IMR-90 (cell line): ENCODE data around the gene CDC42SE1. TPM values are rescaled to one million over a fixed set of nuclear protein-coding genes. Genes with fewer than 3 reads are reported as not detected.

Source experiments
- ATAC-seq: fragments of 200-7000 bp; cut with Tn5 transposase; 2 replicates; pipeline ENCODE4 v1.9.1; 2020; ENCODE audit warnings: low read depth, mild to moderate bottlenecking, moderate library complexity
- BruUV-seq: library from RNA; stranded (reverse); fragments of 400-500 nt; replicated peaks from 2 replicates; lab custom pipeline; 2021; lab: Mats Ljungman, UMichigan
- CTCF ChIA-PET: fragments of 300-600 bp; formaldehyde crosslinking; extraction: SDS; loops from one replicate; lab custom pipeline; 2021; ENCODE audit warnings: antibody characterized with exemption; lab: Yijun Ruan, JAX
- POLR2A ChIA-PET: fragments of 300-600 bp; sonication (Branson Sonifier 250); formaldehyde crosslinking; loops from one replicate; lab custom pipeline; 2022; ENCODE audit warnings: antibody characterized with exemption; ENCODE audit not compliant: unreplicated experiment; lab: Charles Lee
- DNase-seq: peaks from one replicate; pipeline ENCODE4 v3.0.0; 2013
- H2AFZ ChIP-seq: replicated peaks from 2 replicates; pipeline ENCODE3; 2013; ENCODE audit warnings: low read length, mild to moderate bottlenecking; ENCODE audit not compliant: poor library complexity
- H2AK5ac ChIP-seq: 2 replicates; pipeline ENCODE4 v1.6.1; 2013; ENCODE audit warnings: low read depth, low read length, inconsistent platforms
- H2AK9ac ChIP-seq: replicated peaks from 2 replicates; pipeline ENCODE3; 2013; ENCODE audit warnings: mild to moderate bottlenecking, low read depth, low read length, moderate library complexity; ENCODE audit not compliant: poor library complexity
- H2BK120ac ChIP-seq: 2 replicates; pipeline ENCODE4 v1.6.1; 2013; ENCODE audit warnings: low read depth, low read length, inconsistent platforms
- H2BK15ac ChIP-seq: 3 replicates; pipeline ENCODE4 v1.6.1; 2013; ENCODE audit warnings: low read depth, low read length, inconsistent platforms
- H2BK20ac ChIP-seq: 2 replicates; pipeline ENCODE4 v1.6.1; 2013; ENCODE audit warnings: low read depth, mild to moderate bottlenecking, inconsistent platforms, low read length, moderate library complexity
- H2BK5ac ChIP-seq: 2 replicates; pipeline ENCODE4 v1.6.1; 2013; ENCODE audit warnings: mild to moderate bottlenecking, low read depth, low read length, inconsistent platforms; ENCODE audit not compliant: poor library complexity, severe bottlenecking
- H3K14ac ChIP-seq: replicated peaks from 2 replicates; pipeline ENCODE4 v1.6.1; 2013; ENCODE audit warnings: low read depth, low read length, inconsistent platforms
- H3K18ac ChIP-seq: 2 replicates; pipeline ENCODE4 v1.6.1; 2013; ENCODE audit warnings: low read depth, low read length, control low read depth
- H3K23ac ChIP-seq: 2 replicates; pipeline ENCODE4 v1.6.1; 2013; ENCODE audit warnings: low read depth, low read length, inconsistent platforms
- H3K27ac ChIP-seq: 2 replicates; pipeline ENCODE4 v1.5.1; 2013; ENCODE audit warnings: mild to moderate bottlenecking, control low read depth, low read length; ENCODE audit not compliant: insufficient read depth
- H3K27me3 ChIP-seq: 2 replicates; pipeline ENCODE4 v1.6.1; 2013; ENCODE audit warnings: low read length; ENCODE audit not compliant: control insufficient read depth, insufficient read depth
- H3K36me3 ChIP-seq: 2 replicates; pipeline ENCODE4 v1.6.1; 2013; ENCODE audit warnings: low read length, mixed read lengths; ENCODE audit not compliant: control insufficient read depth, insufficient read depth
- H3K4ac ChIP-seq: 2 replicates; pipeline ENCODE4 v1.6.1; 2013; ENCODE audit warnings: low read depth, low read length, inconsistent platforms
- H3K4me1 ChIP-seq: 2 replicates; pipeline ENCODE4 v1.6.1; 2013; ENCODE audit warnings: low read length, mixed read lengths; ENCODE audit not compliant: control insufficient read depth, insufficient read depth
- H3K4me2 ChIP-seq: 2 replicates; pipeline ENCODE4 v1.6.1; 2013; ENCODE audit warnings: low read depth, mild to moderate bottlenecking, control low read depth, low read length, moderate library complexity
- H3K4me3 ChIP-seq: 2 replicates; pipeline ENCODE4 v1.5.1; 2013; ENCODE audit warnings: low read depth, mild to moderate bottlenecking, control low read depth, low read length, moderate library complexity; ENCODE audit not compliant: insufficient read depth
- H3K56ac ChIP-seq: 2 replicates; pipeline ENCODE4 v1.6.1; 2013; ENCODE audit warnings: low read length, inconsistent platforms; ENCODE audit not compliant: insufficient read depth; ENCODE audit errors: extremely low read depth
- H3K79me1 ChIP-seq, 2 experiments: 2 replicates each; pipeline ENCODE4 v1.6.1; 2013; ENCODE audit warnings: low read length in 2 of 2, inconsistent platforms in 1 of 2, low read depth in 1 of 2
- H3K9ac ChIP-seq: 2 replicates; pipeline ENCODE4 v1.6.1; 2013; ENCODE audit warnings: low read depth, low read length, control low read depth
- H3K9me1 ChIP-seq: 2 replicates; pipeline ENCODE4 v1.6.1; 2013; ENCODE audit warnings: low read length, inconsistent platforms; ENCODE audit not compliant: insufficient read depth
- H3K9me3 ChIP-seq: 2 replicates; pipeline ENCODE4 v1.6.1; 2013; ENCODE audit warnings: low read length; ENCODE audit not compliant: control insufficient read depth, insufficient read depth
- H4K20me1 ChIP-seq: 2 replicates; pipeline ENCODE4 v1.6.1; 2013; ENCODE audit warnings: low read length, inconsistent platforms; ENCODE audit not compliant: insufficient read depth
- H4K5ac ChIP-seq: 2 replicates; pipeline ENCODE4 v1.6.1; 2013; ENCODE audit warnings: mild to moderate bottlenecking, low read depth, low read length, control low read depth
- H4K8ac ChIP-seq, 2 experiments: 2 replicates each; pipeline ENCODE4 v1.6.1; 2013; ENCODE audit warnings: low read depth in 2 of 2, low read length in 2 of 2, control low read depth in 1 of 2, inconsistent platforms in 1 of 2
- H4K91ac ChIP-seq: 2 replicates; pipeline ENCODE4 v1.6.1; 2013; ENCODE audit warnings: low read depth, low read length, inconsistent platforms; ENCODE audit not compliant: insufficient read depth
- BHLHE40 ChIP-seq: fragments of 150-350 bp; IDR thresholded peaks from 2 replicates; pipeline ENCODE4 v1.6.1; 2016; ENCODE audit warnings: mild to moderate bottlenecking, low read depth, low read length
- CHD1 ChIP-seq: IDR thresholded peaks from 2 replicates; pipeline ENCODE4 v1.6.1; 2012; ENCODE audit warnings: low read depth, low read length, improper control_type of control experiment
- FOS ChIP-seq: fragments of 150-350 bp; IDR thresholded peaks from 2 replicates; pipeline ENCODE4 v1.6.1; 2016; ENCODE audit warnings: low read depth, low read length
- MAFK ChIP-seq: IDR thresholded peaks from 2 replicates; pipeline ENCODE4 v1.6.1; 2012; ENCODE audit warnings: low read depth, low read length, improper control_type of control experiment
- MAZ ChIP-seq: IDR thresholded peaks from 2 replicates; pipeline ENCODE4 v1.6.1; 2012; ENCODE audit warnings: low read depth, mild to moderate bottlenecking, low read length, improper control_type of control experiment, moderate library complexity, borderline replicate concordance
- MXI1 ChIP-seq: IDR thresholded peaks from 2 replicates; pipeline ENCODE4 v1.6.1; 2012; ENCODE audit warnings: low read depth, mild to moderate bottlenecking, low read length, moderate library complexity, borderline replicate concordance
- RAD21 ChIP-seq: IDR thresholded peaks from 2 replicates; pipeline ENCODE4 v1.6.1; 2012; ENCODE audit warnings: low read length, improper control_type of control experiment
- SMC3 ChIP-seq: fragments of 150-350 bp; IDR thresholded peaks from 2 replicates; pipeline ENCODE4 v1.6.1; 2016; ENCODE audit warnings: low read depth, mild to moderate bottlenecking, antibody characterized with exemption, low read length, moderate library complexity
- WGBS, 2 experiments: methylation state at CpG; one replicate each; pipeline versions ENCODE4 v1.1.5 to v1.1.7; 2013; ENCODE audit warnings: missing lambda C conversion rate in 2 of 2; ENCODE audit not compliant: insufficient read length in 1 of 2; ENCODE audit errors: extremely low coverage in 2 of 2; 5-methylcytosine and 5-hydroxymethylcytosine counted together
- dilution Hi-C: fragments of 300-500 bp; cut with HindIII; formaldehyde crosslinking; loops from one replicate; pipeline ENCODE4 v1.14.3; 2018; ENCODE audit warnings: low sequenced_read_pairs; ENCODE audit not compliant: unreplicated experiment
- in situ Hi-C: fragments of 300-500 bp; cut with MboI; formaldehyde crosslinking; loops from 3 replicates; pipeline ENCODE4 v1.14.3; 2019; ENCODE audit warnings: low sequenced_read_pairs, inconsistent platforms, mixed read lengths
- intact Hi-C: fragments of 100-400 bp; cut with micrococcal nuclease; formaldehyde crosslinking; loops from 2 replicates; pipeline ENCODE4 v1.10.0; 2022
- microRNA-seq, 2 experiments: library from miRNA; stranded (forward) in 1 of 2; unstranded in 1 of 2; fragments of 10-50 nt in 1 of 2; fragments of <30 nt in 1 of 2; gene quantifications in 1 of 2; microRNA quantifications in 1 of 2; one replicate each; pipeline versions ENCODE3 to v1.1.0; 2013 to 2020; ENCODE audit not compliant: insufficient read depth in 1 of 2, insufficient read length in 1 of 2, unreplicated experiment in 1 of 2
- polyA plus RNA-seq, 3 experiments: library from polyadenylated mRNA; depleted of rRNA; stranded (reverse); fragments of >200 nt; gene quantifications; 2 replicates each; pipeline ENCODE4 v1.2.3, GENCODE V29; 2012; ENCODE audit warnings: low replicate concordance in 1 of 3
- small RNA-seq, 5 experiments: library from RNA; depleted of rRNA; stranded (forward); fragments of <200 nt; gene quantifications; one replicate each; pipeline ENCODE3, GENCODE V24; 2012
- total RNA-seq: library from RNA; depleted of rRNA; stranded (reverse); fragments of >200 nt; gene quantifications from 2 replicates; pipeline ENCODE4 v1.2.3, GENCODE V29; 2012; rRNA removed

CDC42SE1 gene
- total and polyA plus RNA-seq, 2 of the 4 experiments (the other 2 are of a cell fraction), result 47.0 to 58.5 TPM

DNA sequence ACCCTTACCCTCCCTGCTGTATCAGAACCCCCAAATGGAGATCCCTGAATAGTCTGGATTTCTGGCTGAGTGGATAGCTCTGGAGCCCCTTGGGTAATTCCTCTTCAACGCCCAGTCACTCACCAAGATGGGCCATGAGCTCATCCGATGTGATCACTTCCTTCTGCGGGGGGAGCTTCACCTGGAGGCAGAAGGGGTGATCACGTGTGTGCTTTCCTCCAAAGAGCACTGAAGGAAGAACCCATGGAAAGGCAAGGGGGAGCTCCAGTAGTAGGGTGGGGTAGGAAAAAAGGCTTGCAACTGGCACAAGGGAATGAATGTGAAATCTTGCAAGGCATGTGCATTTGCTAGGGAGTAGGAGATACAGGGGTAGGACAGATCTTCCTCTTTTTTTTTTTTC is 57.8 kb downstream of the CDC42SE1 start:
- POLR2A ChIA-PET, result no interaction called here
- Histone ChIP-seq H2AK9ac (no peak overlapping the region), H2BK120ac (no peak overlapping the region), H3K36me3 (peaks cover 32% of the 10 kb centered on the region), H3K56ac (no peak overlapping the region), H3K9me3 (no peaks in the 10 kb centered on the region), H4K91ac (no peak overlapping the region), H2AFZ (no peak overlapping the region), H4K8ac (no peak overlapping the region), H2AK5ac (no peak overlapping the region), H3K18ac (no peak overlapping the region), H2BK15ac (no peak overlapping the region), H4K20me1 (no peaks in the 10 kb centered on the region), H3K9ac (no peak overlapping the region), H3K27me3 (no peaks in the 10 kb centered on the region), H3K79me1 (peaks cover 7 to 12% of the 10 kb centered on the region in 2 experiments), H3K14ac (no peak overlapping the region), H2BK20ac (no peak overlapping the region), H3K27ac (no peak overlapping the region), H4K5ac (no peak overlapping the region), H3K9me1 (peaks cover 13% of the 10 kb centered on the region), H3K4me1 (peaks cover 9% of the 10 kb centered on the region), H3K23ac (no peak overlapping the region), H3K4ac (no peak overlapping the region), H3K4me2 (no peak overlapping the region), H2BK5ac (no peak overlapping the region), H3K4me3 (no peak overlapping the region)
- CTCF ChIA-PET, result no interaction called here
- dilution Hi-C loops (no loop called here), intact Hi-C loops (loop anchor here (10.0 kb wide), 1 partner anchor 437 kb away; no protein-coding TSS in a partner anchor), in situ Hi-C loops (no loop called here)
- 100% methylated on average over 1 of the region's 4 CpGs; no CpG with 5 or more reads in 1 of the 2 experiments for WGBS, 2 experiments
- ATAC-seq (no peak), DNase-seq (no peak)
- no peak for TF ChIP-seq CHD1
- no peak for TF ChIP-seq RAD21
- TF ChIP-seq FOS, result no peak
- no peak for TF ChIP-seq MAFK
- TF ChIP-seq MXI1, result no peak
- no peak for TF ChIP-seq BHLHE40
- TF ChIP-seq SMC3, result no peak
- no peak for TF ChIP-seq MAZ
- BruUV-seq, result no TSS peak

Small RNAs within 50 kb of the gene (microRNA-seq; reads per million reads assigned to microRNA genes)
- not detected for gene RNU6-884P (ENCODE audit: insufficient read depth, insufficient read length)

Small RNAs within 50 kb of the gene (small RNA-seq; reads per million reads assigned to genes)
- gene RNU6-884P, result 0.08 to 9.6 (median 2.3) reads per million in 5 experiments

Other genes with a start within 250 kb of the CDC42SE1 start
- gene ARNT, start 183.0 kb downstream of the CDC42SE1 start, total RNA-seq, result 26.3 and 28.1 TPM in 2 replicates
- gene ARNT, start 183.0 kb downstream of the CDC42SE1 start, polyA plus RNA-seq (2012; rRNA removed), result 15.7 and 19.7 TPM in 2 replicates
- gene CTXND2, start 172.5 kb downstream of the CDC42SE1 start, total RNA-seq, result not detected in 2 replicates
- gene CTXND2, start 172.5 kb downstream of the CDC42SE1 start, polyA plus RNA-seq (2012; rRNA removed), result not detected in 2 replicates
- gene SETDB1, start 133.3 kb downstream of the CDC42SE1 start, total RNA-seq, result 22.9 and 24.7 TPM in 2 replicates
- gene SETDB1, start 133.3 kb downstream of the CDC42SE1 start, polyA plus RNA-seq (2012; rRNA removed), result 16.6 and 18.7 TPM in 2 replicates
- gene CERS2, start 84.8 kb downstream of the CDC42SE1 start, total RNA-seq, result 99.2 and 118 TPM in 2 replicates
- gene CERS2, start 84.8 kb downstream of the CDC42SE1 start, polyA plus RNA-seq (2012; rRNA removed), result 126 and 127 TPM in 2 replicates
- under 0.01 and 0.36 TPM in 2 replicates for gene ANXA9, start 77.3 kb downstream of the CDC42SE1 start, total RNA-seq
- gene ANXA9, start 77.3 kb downstream of the CDC42SE1 start, polyA plus RNA-seq (2012; rRNA removed), result 0.16 and 0.21 TPM in 2 replicates
- gene MINDY1, start 52.7 kb downstream of the CDC42SE1 start, total RNA-seq, result 5.8 and 6.6 TPM in 2 replicates
- 6.6 and 7.3 TPM in 2 replicates for gene MINDY1, start 52.7 kb downstream of the CDC42SE1 start, polyA plus RNA-seq (2012; rRNA removed)
- gene PRUNE1, start 51.2 kb downstream of the CDC42SE1 start, total RNA-seq, result 7.9 and 8.6 TPM in 2 replicates
- gene PRUNE1, start 51.2 kb downstream of the CDC42SE1 start, polyA plus RNA-seq (2012; rRNA removed), result 9.4 and 9.6 TPM in 2 replicates
- gene BNIPL, start 23.0 kb downstream of the CDC42SE1 start, total RNA-seq, result under 0.01 TPM in 1 of 2 replicates, not detected in the other
- 0.10 and 0.38 TPM in 2 replicates for gene BNIPL, start 23.0 kb downstream of the CDC42SE1 start, polyA plus RNA-seq (2012; rRNA removed)
- gene C1orf56, start 11.9 kb downstream of the CDC42SE1 start, total RNA-seq, result 0.54 and 0.83 TPM in 2 replicates
- 1.2 and 1.5 TPM in 2 replicates for gene C1orf56, start 11.9 kb downstream of the CDC42SE1 start, polyA plus RNA-seq (2012; rRNA removed)
- 3.6 and 5.3 TPM in 2 replicates for gene MLLT11, start 775 bp upstream of the CDC42SE1 start, total RNA-seq
- 16.6 and 17.5 TPM in 2 replicates for gene MLLT11, start 775 bp upstream of the CDC42SE1 start, polyA plus RNA-seq (2012; rRNA removed)
- gene GABPB2, start 11.1 kb upstream of the CDC42SE1 start, total RNA-seq, result 11.9 and 12.9 TPM in 2 replicates
- 6.0 and 7.5 TPM in 2 replicates for gene GABPB2, start 11.1 kb upstream of the CDC42SE1 start, polyA plus RNA-seq (2012; rRNA removed)
- gene SEMA6C, start 87.0 kb upstream of the CDC42SE1 start, total RNA-seq, result 0.36 and 0.56 TPM in 2 replicates
- gene SEMA6C, start 87.0 kb upstream of the CDC42SE1 start, polyA plus RNA-seq (2012; rRNA removed), result 2.0 and 2.6 TPM in 2 replicates
- not detected in 2 replicates for gene TNFAIP8L2, start 97.0 kb upstream of the CDC42SE1 start, total RNA-seq
- not detected in 2 replicates for gene TNFAIP8L2, start 97.0 kb upstream of the CDC42SE1 start, polyA plus RNA-seq (2012; rRNA removed)
- gene LYSMD1, start 106.3 kb upstream of the CDC42SE1 start, total RNA-seq, result 9.2 and 10.4 TPM in 2 replicates
- 5.0 and 5.9 TPM in 2 replicates for gene LYSMD1, start 106.3 kb upstream of the CDC42SE1 start, polyA plus RNA-seq (2012; rRNA removed)
- 22.2 and 27.4 TPM in 2 replicates for gene SCNM1, start 106.5 kb upstream of the CDC42SE1 start, total RNA-seq
- 33.2 and 35.3 TPM in 2 replicates for gene SCNM1, start 106.5 kb upstream of the CDC42SE1 start, polyA plus RNA-seq (2012; rRNA removed)
- gene TMOD4, start 116.4 kb upstream of the CDC42SE1 start, total RNA-seq, result not detected in 2 replicates
- 0.22 and 0.27 TPM in 2 replicates for gene TMOD4, start 116.4 kb upstream of the CDC42SE1 start, polyA plus RNA-seq (2012; rRNA removed)
- 51.3 and 53.6 TPM in 2 replicates for gene VPS72, start 130.6 kb upstream of the CDC42SE1 start, total RNA-seq
- gene VPS72, start 130.6 kb upstream of the CDC42SE1 start, polyA plus RNA-seq (2012; rRNA removed), result 62.3 and 64.5 TPM in 2 replicates
- gene PIP5K1A, start 138.9 kb upstream of the CDC42SE1 start, total RNA-seq, result 52.5 and 59.1 TPM in 2 replicates
- 85.5 and 105 TPM in 2 replicates for gene PIP5K1A, start 138.9 kb upstream of the CDC42SE1 start, polyA plus RNA-seq (2012; rRNA removed)
- gene PSMD4, start 195.1 kb upstream of the CDC42SE1 start, total RNA-seq, result 289 and 349 TPM in 2 replicates
- 282 and 314 TPM in 2 replicates for gene PSMD4, start 195.1 kb upstream of the CDC42SE1 start, polyA plus RNA-seq (2012; rRNA removed)
- gene ZNF687, start 222.7 kb upstream of the CDC42SE1 start, total RNA-seq, result 5.7 and 6.4 TPM in 2 replicates
- 10.8 and 13.7 TPM in 2 replicates for gene ZNF687, start 222.7 kb upstream of the CDC42SE1 start, polyA plus RNA-seq (2012; rRNA removed)